GM12878 (cell line): ENCODE measurements around the gene CEP63. TPM values are rescaled to one million over a fixed set of nuclear protein-coding genes. Genes with fewer than 3 reads are reported as not detected.

ENCODE experiments used
- ATAC-seq: fragments of 200-7000 bp; cut with Tn5 transposase; 3 replicates; pipeline ENCODE4 v1.9.1; 2020; ENCODE audit warnings: mild to moderate bottlenecking, moderate library complexity
- BruUV-seq: library from RNA; stranded (reverse); fragments of 400-500 nt; replicated peaks from 2 replicates; lab custom pipeline; 2021; lab: Mats Ljungman, UMichigan
- CTCF ChIA-PET: fragments of 300-600 bp; sonication (Branson Sonifier 250); formaldehyde crosslinking; extraction: SDS; loops from one replicate; lab custom pipeline; 2021; ENCODE audit warnings: inconsistent platforms; lab: Yijun Ruan, JAX
- POLR2A ChIA-PET: fragments of 350-600 bp; formaldehyde crosslinking; extraction: SDS; loops from one replicate; lab custom pipeline; 2021; ENCODE audit warnings: inconsistent platforms; lab: Charles Lee
- RAD21 ChIA-PET: fragments of 300-600 bp; sonication (Branson Sonifier 250); formaldehyde crosslinking; loops from one replicate; lab custom pipeline; 2023; ENCODE audit warnings: antibody characterized with exemption; ENCODE audit not compliant: unreplicated experiment; lab: Charles Lee
- SMC1A ChIA-PET: fragments of 300-600 bp; sonication (Branson Sonifier 250); formaldehyde crosslinking; loops from one replicate; lab custom pipeline; 2023; ENCODE audit not compliant: unreplicated experiment, uncharacterized antibody; lab: Charles Lee
- DNase-seq: peaks from one replicate; pipeline ENCODE4 v3.0.0-alpha.2; 2011; ENCODE audit warnings: low read depth, low spot score
- FAIRE-seq: peaks from 3 replicates; lab custom pipeline; 2011; peaks lifted over from hg19 to GRCh38; lab: Jason Lieb, UNC
- H2AFZ ChIP-seq: 2 replicates; pipeline ENCODE4 v1.6.0; 2011; ENCODE audit warnings: low read depth, low read length, control low read depth; ENCODE audit not compliant: control insufficient read depth
- H3K27ac ChIP-seq: 2 replicates; pipeline ENCODE4 v1.5.1; 2011; ENCODE audit warnings: control low read depth; ENCODE audit not compliant: control insufficient read depth, insufficient read depth
- H3K27me3 ChIP-seq, 2 experiments: replicated peaks in 1 of 2; 2 replicates each; pipeline versions ENCODE4 v1.6.0 to v1.6.1; 2011; ENCODE audit warnings: low read length in 1 of 2; ENCODE audit not compliant: control insufficient read depth in 2 of 2, insufficient read depth in 2 of 2
- H3K36me3 ChIP-seq, 2 experiments: 2 replicates each; pipeline ENCODE4 v1.5.1; 2011; ENCODE audit warnings: low read length in 1 of 2; ENCODE audit not compliant: control insufficient read depth in 2 of 2, insufficient read depth in 2 of 2
- H3K4me1 ChIP-seq: 2 replicates; pipeline ENCODE4 v1.6.1; 2011; ENCODE audit warnings: mild to moderate bottlenecking, low read length, moderate library complexity, mixed read lengths; ENCODE audit not compliant: control insufficient read depth, insufficient read depth
- H3K4me2 ChIP-seq: 2 replicates; pipeline ENCODE4 v1.6.0; 2011; ENCODE audit warnings: control low read depth; ENCODE audit not compliant: control insufficient read depth, insufficient read depth
- H3K4me3 ChIP-seq: fragments of 200-600 bp; sonication (generic); 2 replicates; pipeline ENCODE4 v1.5.1; 2016
- H3K79me2 ChIP-seq: 2 replicates; pipeline ENCODE4 v1.6.0; 2011; ENCODE audit warnings: low read length; ENCODE audit not compliant: control insufficient read depth, insufficient read depth
- H3K9ac ChIP-seq: 2 replicates; pipeline ENCODE4 v1.8.0; 2011; ENCODE audit warnings: low read length, control low read depth, mixed read lengths; ENCODE audit not compliant: control insufficient read depth, insufficient read depth
- H3K9me3 ChIP-seq: replicated peaks from 3 replicates; pipeline ENCODE4 v1.5.1; 2011; ENCODE audit warnings: mild to moderate bottlenecking, low read length; ENCODE audit not compliant: control insufficient read depth, insufficient read depth
- H4K20me1 ChIP-seq: 2 replicates; pipeline ENCODE4 v1.6.0; 2011; ENCODE audit not compliant: control insufficient read depth, insufficient read depth
- CHD1 ChIP-seq: IDR thresholded peaks from 2 replicates; pipeline ENCODE4 v1.6.1; 2012; ENCODE audit warnings: low read depth, low read length, improper control_type of control experiment
- CHD2 ChIP-seq: IDR thresholded peaks from 2 replicates; pipeline ENCODE4 v1.6.1; 2011; ENCODE audit warnings: low read depth, low read length, improper control_type of control experiment, borderline replicate concordance
- DPF2 ChIP-seq: fragments of 450-650 bp; IDR thresholded peaks from 2 replicates; pipeline ENCODE4 v1.6.1; 2017; ENCODE audit warnings: mild to moderate bottlenecking
- FOS ChIP-seq: IDR thresholded peaks from 3 replicates; pipeline ENCODE4 v1.6.1; 2011; ENCODE audit warnings: borderline replicate concordance; ENCODE audit not compliant: insufficient read length; ENCODE audit errors: extremely low read depth
- JUND ChIP-seq: IDR thresholded peaks from 2 replicates; pipeline ENCODE4 v1.6.1; 2012; ENCODE audit warnings: low read depth, mild to moderate bottlenecking, low read length, improper control_type of control experiment, moderate library complexity
- MLLT1 ChIP-seq: fragments of 450-650 bp; IDR thresholded peaks from 2 replicates; pipeline ENCODE4 v1.6.1; 2016; ENCODE audit warnings: mild to moderate bottlenecking
- NKRF ChIP-seq: fragments of 450-650 bp; conservative IDR thresholded peaks from 2 replicates; pipeline ENCODE4 v1.6.1; 2017; ENCODE audit warnings: mild to moderate bottlenecking, moderate library complexity
- PBX3 ChIP-seq: IDR thresholded peaks from 2 replicates; pipeline ENCODE4 v1.6.1; 2011; ENCODE audit warnings: mild to moderate bottlenecking, low read depth, low read length, moderate library complexity; ENCODE audit not compliant: insufficient replicate concordance
- SIX5 ChIP-seq: IDR thresholded peaks from 2 replicates; pipeline ENCODE4 v1.6.1; 2011; ENCODE audit warnings: mild to moderate bottlenecking, low read depth, low read length, moderate library complexity; ENCODE audit not compliant: severe bottlenecking
- STAT1 ChIP-seq: fragments of 450-650 bp; conservative IDR thresholded peaks from 2 replicates; pipeline ENCODE4 v1.6.1; 2014; ENCODE audit warnings: antibody characterized with exemption, mild to moderate bottlenecking
- WGBS: methylation state at CpG from one replicate; pipeline ENCODE4 v1.1.6; 2016; ENCODE audit warnings: low lambda C conversion rate; ENCODE audit not compliant: insufficient replicate concordance, insufficient coverage; ENCODE audit errors: missing lambda C conversion rate; 5-methylcytosine and 5-hydroxymethylcytosine counted together
- in situ Hi-C: fragments of 300-500 bp; cut with MboI; formaldehyde crosslinking; loops from 9 replicates; pipeline ENCODE4 v1.14.3; 2018; ENCODE audit warnings: mixed read lengths
- intact Hi-C: fragments of 100-400 bp; cut with micrococcal nuclease; formaldehyde crosslinking; loops from one replicate; pipeline ENCODE4 v1.14.2; 2022; ENCODE audit not compliant: unreplicated experiment
- polyA plus RNA-seq, 11 experiments: library from polyadenylated mRNA; depleted of rRNA in 4 of 11; unstranded in 6 of 11; stranded (reverse) in 5 of 11; fragments of >200 nt; fragmentation: Nextera tagmentation in 4 of 11; fragmentation: Illumina TruSeq in 1 of 11; extraction: Ambion mirVana in 4 of 11; extraction: Trizol in 1 of 11; gene quantifications; 1 replicate in 1 of 11; 2 replicates in 10 of 11; pipeline versions ENCODE4 v1.2.1 to v1.2.3, GENCODE V29; 2011 to 2016; ENCODE audit warnings: inconsistent platforms in 2 of 11, missing spikeins in 2 of 11, low read depth in 1 of 11
- total RNA-seq, 4 experiments: library from RNA; depleted of rRNA in 3 of 4; stranded (reverse); fragments of >200 nt in 3 of 4; fragmentation: Illumina TruSeq in 1 of 4; extraction: Trizol in 1 of 4; gene quantifications; 2 replicates each; pipeline versions ENCODE4 v1.2.1 to v1.2.3, GENCODE V29; 2013 to 2021
- TF ChIP-seq, protein P1 (sequence below): IDR thresholded peaks from 2 replicates; pipeline ENCODE4 v1.6.1; 2012; ENCODE audit warnings: low read depth, low read length, improper control_type of control experiment

CEP63 gene
- total and polyA plus RNA-seq, 10 of the 15 experiments (the other 5 are each of a cell fraction or from before 2014, with no cell fraction given): 14.0 to 36.9 (median 26.8) TPM

DNA sequence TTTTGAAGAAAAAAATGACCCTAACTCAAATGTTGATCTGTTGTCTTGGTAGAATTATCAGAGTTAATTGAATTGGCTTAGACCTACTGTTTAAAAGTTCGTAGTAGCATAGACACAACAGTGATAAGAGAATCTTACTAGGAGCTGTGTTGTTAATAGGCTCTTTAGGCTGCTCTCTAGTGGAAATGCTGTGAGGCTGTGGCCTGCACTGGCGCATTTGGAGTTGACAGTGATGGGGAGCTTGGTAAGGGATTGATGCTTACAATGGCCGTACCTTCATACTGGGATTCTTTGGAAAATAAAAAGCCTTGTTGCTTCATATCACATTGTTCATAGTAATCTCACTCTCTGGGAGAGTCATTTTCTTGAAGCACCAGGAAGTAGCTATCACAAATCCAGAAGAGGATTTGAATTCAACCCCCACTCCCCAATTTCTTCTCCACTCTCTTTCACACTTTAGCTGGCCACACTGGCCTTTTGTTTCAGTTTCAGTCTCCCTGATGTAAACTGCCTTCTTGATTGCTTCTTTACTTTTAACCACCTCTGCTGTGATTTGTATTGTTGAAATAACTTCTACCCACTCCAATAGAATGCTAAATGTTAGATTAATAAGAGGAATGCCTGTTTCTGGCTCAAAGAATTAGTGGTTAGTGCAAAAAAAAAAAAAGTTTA is 56.6 kb downstream of the CEP63 start (continued):
- TF ChIP-seq, protein P1, sequence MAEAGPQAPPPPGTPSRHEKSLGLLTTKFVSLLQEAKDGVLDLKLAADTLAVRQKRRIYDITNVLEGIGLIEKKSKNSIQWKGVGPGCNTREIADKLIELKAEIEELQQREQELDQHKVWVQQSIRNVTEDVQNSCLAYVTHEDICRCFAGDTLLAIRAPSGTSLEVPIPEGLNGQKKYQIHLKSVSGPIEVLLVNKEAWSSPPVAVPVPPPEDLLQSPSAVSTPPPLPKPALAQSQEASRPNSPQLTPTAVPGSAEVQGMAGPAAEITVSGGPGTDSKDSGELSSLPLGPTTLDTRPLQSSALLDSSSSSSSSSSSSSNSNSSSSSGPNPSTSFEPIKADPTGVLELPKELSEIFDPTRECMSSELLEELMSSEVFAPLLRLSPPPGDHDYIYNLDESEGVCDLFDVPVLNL: no peak
- TF ChIP-seq JUND: no peak
- no peak for TF ChIP-seq CHD1
- TF ChIP-seq CHD2: no peak
- no peak for TF ChIP-seq PBX3
- no peak for TF ChIP-seq SIX5
- TF ChIP-seq, all 136 proteins: peak for 0

DNA sequence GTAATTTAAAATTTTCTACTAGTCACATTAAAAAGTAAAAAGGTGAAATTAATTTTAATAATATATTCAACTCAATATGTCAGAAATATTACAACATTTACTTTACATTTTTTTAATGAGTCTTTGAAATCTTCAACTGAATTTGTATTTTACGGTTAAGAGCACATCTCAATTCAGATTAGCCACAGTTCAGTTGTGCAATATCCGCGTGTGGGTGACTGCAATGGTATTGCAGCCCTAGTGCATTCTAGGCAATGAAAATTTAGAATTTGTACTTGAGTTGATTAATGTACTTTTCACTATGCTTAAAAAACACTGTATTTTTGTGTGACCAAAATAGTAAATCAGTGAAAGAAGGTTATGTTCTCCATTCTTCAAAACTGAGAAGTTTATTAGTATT is 57.3 kb downstream of the CEP63 start:
- Histone ChIP-seq H3K79me2 (no peaks in the 10 kb centered on the region), H3K27me3 (no peaks in the 10 kb centered on the region), H3K27ac (no peak overlapping the region), H4K20me1 (no peaks in the 10 kb centered on the region), H2AFZ (no peak overlapping the region), H3K9ac (no peak overlapping the region), H3K4me2 (no peak overlapping the region), H3K36me3 (peaks cover 0 to 4% of the 10 kb centered on the region in 2 experiments; a peak in 1 of 4 replicates), H3K4me1 (no peaks in the 10 kb centered on the region), H3K9me3 (no peaks in the 10 kb centered on the region), H3K4me3 (no peak overlapping the region)
- no peak for TF ChIP-seq STAT1
- no peak for TF ChIP-seq MLLT1
- no peak for TF ChIP-seq FOS
- TF ChIP-seq DPF2: no peak
- TF ChIP-seq NKRF: no peak
- DNase-seq: no peak
- FAIRE-seq: no peak
- in situ Hi-C loops (no loop called here), intact Hi-C loops (no loop called here)
- ChIA-PET POLR2A (no interaction called here), SMC1A (no interaction called here), RAD21 (no interaction called here), CTCF (interaction anchor here (1.0 kb wide), 1 partner anchor 10 kb away, joined by 3 read pairs; no protein-coding TSS in a partner anchor)
- no TSS peak for BruUV-seq
- WGBS: 98% methylated on average over 3 of the region's 3 CpGs
- ATAC-seq: no peak
